HEK293 (cell line): Measurements from ENCODE around the gene ICAM1.

Experiments
- GLI2 ChIP-seq: fragments of 450-650 bp; formaldehyde crosslinking; IDR thresholded peaks from 2 replicates; pipeline ENCODE4; 2017; ENCODE audit warnings: missing biosample characterization, missing genetic modification characterization, low read depth, borderline replicate concordance
- GLIS1 ChIP-seq: fragments of 450-650 bp; formaldehyde crosslinking; IDR thresholded peaks from 2 replicates; pipeline ENCODE4 v1.5.1; 2016; ENCODE audit warnings: missing biosample characterization, missing genetic modification characterization
- PRDM10 ChIP-seq: fragments of 450-650 bp; formaldehyde crosslinking; IDR thresholded peaks from 2 replicates; pipeline ENCODE4 v1.5.1; 2016; ENCODE audit warnings: missing biosample characterization, missing genetic modification characterization
- TSHZ1 ChIP-seq: fragments of 450-650 bp; formaldehyde crosslinking; IDR thresholded peaks from 2 replicates; pipeline ENCODE4 v1.5.1; 2016; ENCODE audit warnings: missing biosample characterization, missing genetic modification characterization, borderline replicate concordance
- ZBTB49 ChIP-seq: fragments of 450-650 bp; formaldehyde crosslinking; IDR thresholded peaks from 2 replicates; pipeline ENCODE4 v1.5.1; 2016; ENCODE audit warnings: missing biosample characterization, missing genetic modification characterization, low read depth
- ZFP3 ChIP-seq: fragments of 450-650 bp; formaldehyde crosslinking; IDR thresholded peaks from 2 replicates; pipeline ENCODE4 v1.5.1; 2016; ENCODE audit warnings: low read depth, missing biosample characterization, missing genetic modification characterization
- ZNF140 ChIP-seq: fragments of 450-650 bp; formaldehyde crosslinking; IDR thresholded peaks from 2 replicates; pipeline ENCODE4 v1.5.1; 2016; ENCODE audit warnings: missing biosample characterization, missing genetic modification characterization
- ZNF157 ChIP-seq: fragments of 450-650 bp; formaldehyde crosslinking; IDR thresholded peaks from 2 replicates; pipeline ENCODE4 v1.5.1; 2016; ENCODE audit warnings: missing biosample characterization, missing genetic modification characterization
- ZNF324 ChIP-seq: fragments of 450-650 bp; formaldehyde crosslinking; IDR thresholded peaks from 2 replicates; pipeline ENCODE4 v1.5.1; 2016; ENCODE audit warnings: missing biosample characterization, missing genetic modification characterization
- ZNF37A ChIP-seq: fragments of 450-650 bp; IDR thresholded peaks from 2 replicates; pipeline ENCODE4 v1.5.1; 2018; ENCODE audit warnings: missing biosample characterization, missing genetic modification characterization
- ZNF416 ChIP-seq: fragments of 450-650 bp; formaldehyde crosslinking; IDR thresholded peaks from 2 replicates; pipeline ENCODE4 v1.5.1; 2016; ENCODE audit warnings: missing biosample characterization, missing genetic modification characterization
- ZNF433 ChIP-seq: fragments of 450-650 bp; formaldehyde crosslinking; IDR thresholded peaks from 2 replicates; pipeline ENCODE4 v1.5.1; 2016; ENCODE audit warnings: missing biosample characterization, missing genetic modification characterization, low read depth
- ZNF48 ChIP-seq: fragments of 450-650 bp; formaldehyde crosslinking; IDR thresholded peaks from 2 replicates; pipeline ENCODE4 v1.5.1; 2016; ENCODE audit warnings: missing biosample characterization, missing genetic modification characterization
- ZNF555 ChIP-seq: fragments of 450-650 bp; formaldehyde crosslinking; conservative IDR thresholded peaks from 2 replicates; pipeline ENCODE4 v1.5.1; 2017; ENCODE audit warnings: missing biosample characterization, mild to moderate bottlenecking, missing genetic modification characterization, inconsistent platforms
- ZNF558 ChIP-seq: fragments of 450-650 bp; formaldehyde crosslinking; IDR thresholded peaks from 2 replicates; pipeline ENCODE4 v1.5.1; 2016; ENCODE audit warnings: missing biosample characterization, missing genetic modification characterization
- ZNF623 ChIP-seq: fragments of 450-650 bp; formaldehyde crosslinking; IDR thresholded peaks from 2 replicates; pipeline ENCODE4 v1.5.1; 2016; ENCODE audit warnings: missing biosample characterization, missing genetic modification characterization
- ZNF776 ChIP-seq: fragments of 450-650 bp; formaldehyde crosslinking; IDR thresholded peaks from 2 replicates; pipeline ENCODE4 v1.5.0; 2017; ENCODE audit warnings: missing biosample characterization, missing genetic modification characterization, borderline replicate concordance
- ZSCAN23 ChIP-seq: fragments of 450-650 bp; formaldehyde crosslinking; IDR thresholded peaks from 2 replicates; pipeline ENCODE4 v1.5.1; 2016; ENCODE audit warnings: missing biosample characterization, missing genetic modification characterization
- ZXDB ChIP-seq: fragments of 450-650 bp; formaldehyde crosslinking; IDR thresholded peaks from 2 replicates; pipeline ENCODE4 v1.5.1; 2016; ENCODE audit warnings: missing biosample characterization, missing genetic modification characterization
- TF ChIP-seq, protein P1 (sequence below): fragments of 450-650 bp; formaldehyde crosslinking; IDR thresholded peaks from 2 replicates; pipeline ENCODE4 v1.5.1; 2017; ENCODE audit warnings: missing biosample characterization, missing genetic modification characterization
- TF ChIP-seq, protein P2 (sequence below): fragments of 450-650 bp; formaldehyde crosslinking; IDR thresholded peaks from 2 replicates; pipeline ENCODE4 v1.5.1; 2016; ENCODE audit warnings: missing biosample characterization, missing genetic modification characterization
- TF ChIP-seq, protein P3 (sequence below): fragments of 450-650 bp; formaldehyde crosslinking; IDR thresholded peaks from 2 replicates; pipeline ENCODE4 v1.5.1; 2016; ENCODE audit warnings: missing biosample characterization, missing genetic modification characterization

ICAM1 gene

DNA sequence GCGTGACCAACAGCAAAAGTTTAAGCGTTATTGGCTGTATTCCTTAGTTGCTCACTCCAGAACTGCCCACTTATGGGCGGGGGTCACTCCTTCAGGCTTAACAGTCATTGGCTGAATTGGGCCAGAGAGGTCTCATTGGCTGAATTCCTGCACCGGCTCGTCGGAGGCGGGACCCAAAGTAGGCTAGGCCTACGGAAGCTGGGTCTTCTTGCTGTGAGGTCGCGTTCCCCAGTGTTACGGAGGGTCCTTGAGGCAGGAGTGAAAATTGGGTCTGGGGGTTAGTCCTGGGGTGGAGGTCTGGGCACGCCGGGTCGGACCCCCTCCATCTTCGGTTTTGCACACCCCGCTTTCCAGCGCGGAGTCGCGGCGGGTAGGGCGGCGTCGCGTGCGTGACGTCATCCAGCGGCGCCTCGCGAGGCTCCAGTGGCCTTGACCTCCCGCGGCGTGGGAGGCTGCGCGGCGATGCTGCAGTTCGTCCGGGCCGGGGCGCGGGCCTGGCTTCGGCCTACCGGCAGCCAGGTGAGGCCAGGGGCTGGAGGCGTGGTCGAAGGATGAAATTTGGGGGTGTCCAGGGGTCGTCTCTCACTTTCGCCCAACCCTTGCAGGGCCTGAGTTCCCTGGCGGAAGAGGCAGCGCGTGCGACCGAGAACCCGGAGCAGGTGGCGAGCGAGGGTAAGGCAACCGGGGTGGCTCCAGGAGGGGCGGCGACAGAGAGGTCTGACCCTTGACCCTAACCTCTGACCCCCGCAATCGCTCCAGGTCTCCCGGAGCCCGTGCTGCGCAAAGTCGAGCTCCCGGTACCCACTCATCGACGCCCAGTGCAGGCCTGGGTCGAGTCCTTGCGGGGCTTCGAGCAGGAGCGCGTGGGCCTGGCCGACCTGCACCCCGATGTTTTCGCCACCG is 18.9 kb upstream of the ICAM1 start, which contains the start of gene MRPL4 (continued):
- TF ChIP-seq TSHZ1 (tag by site-specific recombination) (peak; percentile 60; the same call in 1 of the 2 replicates), ZNF140 (no peak), ZNF433 (no peak), ZNF324 (tag by site-specific recombination) (peak; percentile 94), GLIS1 (peak; percentile 100), ZNF37A (tag by site-specific recombination) (no peak), ZSCAN23 (tag by site-specific recombination) (peak; percentile 65; the same call in 1 of the 2 replicates), PRDM10 (tag by site-specific recombination) (peak; percentile 74), ZNF558 (tag by site-specific recombination) (no peak), ZNF776 (no peak), ZBTB49 (tag by site-specific recombination) (no peak), ZNF555 (tag by site-specific recombination) (no peak), ZNF48 (no peak), GLI2 (no peak), ZNF416 (tag by site-specific recombination) (no peak), ZFP3 (tag by site-specific recombination) (no peak), ZXDB (peak; percentile 95), ZNF157 (no peak), ZNF623 (tag by site-specific recombination) (peak; percentile 19; the same call in 1 of the 2 replicates)
- TF ChIP-seq, protein P1, sequence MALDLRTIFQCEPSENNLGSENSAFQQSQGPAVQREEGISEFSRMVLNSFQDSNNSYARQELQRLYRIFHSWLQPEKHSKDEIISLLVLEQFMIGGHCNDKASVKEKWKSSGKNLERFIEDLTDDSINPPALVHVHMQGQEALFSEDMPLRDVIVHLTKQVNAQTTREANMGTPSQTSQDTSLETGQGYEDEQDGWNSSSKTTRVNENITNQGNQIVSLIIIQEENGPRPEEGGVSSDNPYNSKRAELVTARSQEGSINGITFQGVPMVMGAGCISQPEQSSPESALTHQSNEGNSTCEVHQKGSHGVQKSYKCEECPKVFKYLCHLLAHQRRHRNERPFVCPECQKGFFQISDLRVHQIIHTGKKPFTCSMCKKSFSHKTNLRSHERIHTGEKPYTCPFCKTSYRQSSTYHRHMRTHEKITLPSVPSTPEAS = peak; percentile 52
- TF ChIP-seq, protein P2, sequence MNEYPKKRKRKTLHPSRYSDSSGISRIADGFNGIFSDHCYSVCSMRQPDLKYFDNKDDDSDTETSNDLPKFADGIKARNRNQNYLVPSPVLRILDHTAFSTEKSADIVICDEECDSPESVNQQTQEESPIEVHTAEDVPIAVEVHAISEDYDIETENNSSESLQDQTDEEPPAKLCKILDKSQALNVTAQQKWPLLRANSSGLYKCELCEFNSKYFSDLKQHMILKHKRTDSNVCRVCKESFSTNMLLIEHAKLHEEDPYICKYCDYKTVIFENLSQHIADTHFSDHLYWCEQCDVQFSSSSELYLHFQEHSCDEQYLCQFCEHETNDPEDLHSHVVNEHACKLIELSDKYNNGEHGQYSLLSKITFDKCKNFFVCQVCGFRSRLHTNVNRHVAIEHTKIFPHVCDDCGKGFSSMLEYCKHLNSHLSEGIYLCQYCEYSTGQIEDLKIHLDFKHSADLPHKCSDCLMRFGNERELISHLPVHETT (tag by site-specific recombination) = peak; percentile 81
- TF ChIP-seq, protein P3, sequence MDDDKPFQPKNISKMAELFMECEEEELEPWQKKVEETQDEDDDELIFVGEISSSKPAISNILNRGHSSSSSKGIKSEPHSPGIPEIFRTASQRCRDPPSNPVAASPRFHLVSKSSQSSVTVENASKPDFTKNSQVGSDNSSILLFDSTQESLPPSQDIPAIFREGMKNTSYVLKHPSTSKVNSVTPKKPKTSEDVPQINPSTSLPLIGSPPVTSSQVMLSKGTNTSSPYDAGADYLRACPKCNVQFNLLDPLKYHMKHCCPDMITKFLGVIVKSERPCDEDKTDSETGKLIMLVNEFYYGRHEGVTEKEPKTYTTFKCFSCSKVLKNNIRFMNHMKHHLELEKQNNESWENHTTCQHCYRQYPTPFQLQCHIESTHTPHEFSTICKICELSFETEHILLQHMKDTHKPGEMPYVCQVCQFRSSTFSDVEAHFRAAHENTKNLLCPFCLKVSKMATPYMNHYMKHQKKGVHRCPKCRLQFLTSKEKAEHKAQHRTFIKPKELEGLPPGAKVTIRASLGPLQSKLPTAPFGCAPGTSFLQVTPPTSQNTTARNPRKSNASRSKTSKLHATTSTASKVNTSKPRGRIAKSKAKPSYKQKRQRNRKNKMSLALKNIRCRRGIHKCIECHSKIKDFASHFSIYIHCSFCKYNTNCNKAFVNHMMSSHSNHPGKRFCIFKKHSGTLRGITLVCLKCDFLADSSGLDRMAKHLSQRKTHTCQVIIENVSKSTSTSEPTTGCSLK (tag by site-specific recombination) = no peak
